Measurements from ENCODE around the gene PRSS48.

PRSS48 gene

DNA sequence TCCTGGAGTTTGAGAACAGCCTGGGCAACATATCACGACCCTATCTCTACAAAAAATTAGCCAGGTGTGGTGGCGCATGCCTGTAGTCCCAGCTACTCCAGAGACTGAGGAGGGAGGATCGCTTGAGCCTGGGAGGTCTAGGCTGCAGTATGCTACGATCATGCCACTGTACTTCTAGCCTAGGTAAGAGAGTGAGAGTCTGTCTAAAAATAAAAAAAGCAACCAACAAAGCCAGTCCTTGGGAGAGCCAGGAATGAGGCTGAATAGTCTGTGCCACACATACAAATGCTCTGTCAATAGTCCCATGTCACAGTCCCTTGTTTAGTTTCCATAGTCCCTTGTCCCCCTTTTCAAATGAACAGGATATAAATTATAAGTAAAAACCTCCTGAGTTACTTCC, 19.3 kb upstream of the PRSS48 start:
- H2AFZ ChIP-seq = no peak overlapping the region
- no peak overlapping the region for H3K9ac ChIP-seq
- no peak overlapping the region for H3K4me2 ChIP-seq (ENCODE audit: low read length)
- H3K79me2 ChIP-seq = peaks cover 2% of the 10 kb centered on the region
- no peaks in the 10 kb centered on the region for H3K4me1 ChIP-seq
- no peaks in the 10 kb centered on the region for H3K36me3 ChIP-seq (ENCODE audit: control insufficient read depth, insufficient read depth, low read length)
- H3K27me3 ChIP-seq (ENCODE audit: control insufficient read depth, insufficient read depth, low read length) = no peaks in the 10 kb centered on the region
- no peak overlapping the region for H3K27ac ChIP-seq
- TF ChIP-seq, protein P1, sequence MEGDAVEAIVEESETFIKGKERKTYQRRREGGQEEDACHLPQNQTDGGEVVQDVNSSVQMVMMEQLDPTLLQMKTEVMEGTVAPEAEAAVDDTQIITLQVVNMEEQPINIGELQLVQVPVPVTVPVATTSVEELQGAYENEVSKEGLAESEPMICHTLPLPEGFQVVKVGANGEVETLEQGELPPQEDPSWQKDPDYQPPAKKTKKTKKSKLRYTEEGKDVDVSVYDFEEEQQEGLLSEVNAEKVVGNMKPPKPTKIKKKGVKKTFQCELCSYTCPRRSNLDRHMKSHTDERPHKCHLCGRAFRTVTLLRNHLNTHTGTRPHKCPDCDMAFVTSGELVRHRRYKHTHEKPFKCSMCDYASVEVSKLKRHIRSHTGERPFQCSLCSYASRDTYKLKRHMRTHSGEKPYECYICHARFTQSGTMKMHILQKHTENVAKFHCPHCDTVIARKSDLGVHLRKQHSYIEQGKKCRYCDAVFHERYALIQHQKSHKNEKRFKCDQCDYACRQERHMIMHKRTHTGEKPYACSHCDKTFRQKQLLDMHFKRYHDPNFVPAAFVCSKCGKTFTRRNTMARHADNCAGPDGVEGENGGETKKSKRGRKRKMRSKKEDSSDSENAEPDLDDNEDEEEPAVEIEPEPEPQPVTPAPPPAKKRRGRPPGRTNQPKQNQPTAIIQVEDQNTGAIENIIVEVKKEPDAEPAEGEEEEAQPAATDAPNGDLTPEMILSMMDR (IDR thresholded peaks at IDR 0.05) = no peak
- no peaks in the 10 kb centered on the region for H3K9me3 ChIP-seq (ENCODE audit: control insufficient read depth, low read length)
- no peak overlapping the region for H3K4me3 ChIP-seq (ENCODE audit: low read depth, low read length)

DNA sequence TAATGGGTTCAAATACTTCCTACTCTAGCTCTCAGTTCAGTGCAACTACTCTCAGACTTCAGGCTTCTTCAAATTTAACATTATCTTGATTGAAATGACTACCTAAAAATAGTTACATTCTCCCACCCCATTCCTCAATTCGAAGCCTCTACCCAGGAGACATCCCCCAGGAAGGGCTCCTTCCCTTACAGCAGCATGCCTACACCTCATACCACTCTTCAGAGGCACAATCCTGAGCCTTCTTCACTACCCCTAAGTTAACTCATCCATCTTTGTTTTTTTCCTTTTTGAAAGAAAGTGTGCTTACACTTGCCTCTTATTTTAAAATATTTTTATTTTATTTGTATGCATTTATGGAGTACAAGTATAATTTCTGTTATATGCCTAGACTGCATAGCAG, 17.2 kb upstream of the PRSS48 start:
- no peak overlapping the region for H2AFZ ChIP-seq
- H3K27ac ChIP-seq = no peak overlapping the region
- no peaks in the 10 kb centered on the region for H3K4me1 ChIP-seq
- TF ChIP-seq, protein P1 (IDR thresholded peaks at IDR 0.05) = no peak
- H3K36me3 ChIP-seq (ENCODE audit: control insufficient read depth, insufficient read depth, low read length) = no peaks in the 10 kb centered on the region
- H3K9me3 ChIP-seq (ENCODE audit: control insufficient read depth, low read length) = no peaks in the 10 kb centered on the region
- no peak overlapping the region for H3K4me2 ChIP-seq (ENCODE audit: low read length)
- H3K79me2 ChIP-seq = peaks cover 2% of the 10 kb centered on the region
- H3K27me3 ChIP-seq (ENCODE audit: control insufficient read depth, insufficient read depth, low read length) = no peaks in the 10 kb centered on the region
- H3K9ac ChIP-seq = no peak overlapping the region
- H3K4me3 ChIP-seq (ENCODE audit: low read depth, low read length) = no peak overlapping the region

DNA sequence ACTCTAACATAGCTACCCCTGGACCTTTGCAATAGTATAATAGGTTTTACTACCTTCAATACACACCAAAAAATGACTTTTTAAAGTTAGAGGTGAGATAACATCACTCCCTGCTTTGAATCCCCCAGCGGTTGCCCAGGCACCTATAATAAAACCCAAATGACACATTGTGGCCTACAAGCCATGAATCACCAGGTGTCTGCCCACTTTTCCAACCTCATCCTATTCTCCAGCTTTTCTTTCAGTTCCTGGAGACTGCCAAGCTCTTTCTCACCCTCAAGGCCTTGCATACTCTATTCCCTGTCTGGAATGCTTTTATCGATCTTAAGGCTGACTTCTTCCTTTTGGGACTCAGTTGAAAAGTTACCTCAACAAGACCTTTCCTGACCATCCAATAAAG, 16.4 kb upstream of the PRSS48 start:
- Histone ChIP-seq H3K9me3 (ENCODE audit: control insufficient read depth, low read length) (no peaks in the 10 kb centered on the region), H3K36me3 (ENCODE audit: control insufficient read depth, insufficient read depth, low read length) (no peaks in the 10 kb centered on the region), H3K4me3 (ENCODE audit: low read depth, low read length) (no peak overlapping the region), H3K4me1 (no peaks in the 10 kb centered on the region), H3K9ac (no peak overlapping the region), H3K27me3 (ENCODE audit: control insufficient read depth, insufficient read depth, low read length) (no peaks in the 10 kb centered on the region), H3K27ac (no peak overlapping the region), H3K4me2 (ENCODE audit: low read length) (no peak overlapping the region), H3K79me2 (peaks cover 2% of the 10 kb centered on the region), H2AFZ (no peak overlapping the region)
- TF ChIP-seq, protein P1 (IDR thresholded peaks at IDR 0.05) = no peak

DNA sequence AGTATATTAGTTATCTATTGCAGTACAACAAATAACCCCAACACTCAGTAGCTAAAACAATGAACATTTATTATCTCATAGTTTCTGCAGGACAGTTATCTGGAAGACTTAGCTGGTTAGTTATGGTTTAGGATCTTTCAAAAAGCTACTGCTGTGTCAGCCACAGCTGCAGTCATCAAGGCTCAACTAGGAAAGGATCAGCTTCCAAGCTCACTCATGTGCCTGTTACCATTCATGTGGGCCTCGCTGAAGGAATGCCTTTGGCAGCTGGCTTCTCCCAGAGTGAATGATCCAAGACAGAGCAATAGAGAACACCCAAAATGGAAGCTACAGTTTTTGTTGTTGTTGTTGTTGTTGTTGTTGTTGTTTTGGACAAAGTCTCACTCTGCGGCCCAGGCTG, 13.5 kb upstream of the PRSS48 start:
- Histone ChIP-seq H3K9ac (no peak overlapping the region), H3K4me2 (ENCODE audit: low read length) (no peak overlapping the region), H3K36me3 (ENCODE audit: control insufficient read depth, insufficient read depth, low read length) (no peaks in the 10 kb centered on the region), H3K27ac (no peak overlapping the region), H3K79me2 (peaks cover 2% of the 10 kb centered on the region), H3K4me3 (ENCODE audit: low read depth, low read length) (no peak overlapping the region), H2AFZ (no peak overlapping the region), H3K27me3 (ENCODE audit: control insufficient read depth, insufficient read depth, low read length) (no peaks in the 10 kb centered on the region), H3K9me3 (ENCODE audit: control insufficient read depth, low read length) (no peaks in the 10 kb centered on the region), H3K4me1 (no peaks in the 10 kb centered on the region)
- TF ChIP-seq, protein P1 (IDR thresholded peaks at IDR 0.05) = no peak

DNA sequence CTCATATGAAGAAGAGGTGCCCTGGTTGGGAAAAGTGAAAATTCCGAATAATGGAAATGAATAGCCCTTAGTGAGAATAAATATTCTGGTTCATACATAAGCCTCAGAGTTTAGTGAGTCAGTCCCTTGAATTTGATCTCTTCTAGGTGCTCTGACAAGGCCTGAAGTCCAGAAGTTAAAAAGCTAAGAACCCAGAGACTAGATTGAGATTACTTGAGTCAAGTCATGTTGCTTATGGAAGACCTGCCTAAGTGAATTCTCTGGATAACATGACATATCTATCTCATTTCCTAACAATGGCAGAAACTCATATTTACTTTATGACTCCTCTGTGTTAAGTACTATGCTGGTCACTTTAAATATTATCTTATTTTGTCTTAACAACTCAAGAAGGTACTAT, 10.5 kb upstream of the PRSS48 start:
- no peaks in the 10 kb centered on the region for H3K9me3 ChIP-seq (ENCODE audit: control insufficient read depth, low read length)
- H3K9ac ChIP-seq = no peak overlapping the region
- H3K27ac ChIP-seq = no peak overlapping the region
- no peak overlapping the region for H2AFZ ChIP-seq
- H3K4me3 ChIP-seq (ENCODE audit: low read depth, low read length) = no peak overlapping the region
- H3K79me2 ChIP-seq = no peaks in the 10 kb centered on the region
- no peaks in the 10 kb centered on the region for H3K36me3 ChIP-seq (ENCODE audit: control insufficient read depth, insufficient read depth, low read length)
- no peaks in the 10 kb centered on the region for H3K27me3 ChIP-seq (ENCODE audit: control insufficient read depth, insufficient read depth, low read length)
- no peaks in the 10 kb centered on the region for H3K4me1 ChIP-seq
- TF ChIP-seq, protein P1 (IDR thresholded peaks at IDR 0.05) = no peak
- H3K4me2 ChIP-seq (ENCODE audit: low read length) = no peak overlapping the region
